C4-2B (cell line): ENCODE results near the gene SCUBE2.

Source experiments
- ZFX ChIP-seq: fragments of 450-650 bp; IDR thresholded peaks from 2 replicates; pipeline ENCODE4 v1.6.1; 2017
- TF ChIP-seq, protein P1 (sequence below): fragments of 450-650 bp; conservative IDR thresholded peaks from 2 replicates; pipeline ENCODE4 v1.5.1; 2017; ENCODE audit warnings: mild to moderate bottlenecking

DNA sequence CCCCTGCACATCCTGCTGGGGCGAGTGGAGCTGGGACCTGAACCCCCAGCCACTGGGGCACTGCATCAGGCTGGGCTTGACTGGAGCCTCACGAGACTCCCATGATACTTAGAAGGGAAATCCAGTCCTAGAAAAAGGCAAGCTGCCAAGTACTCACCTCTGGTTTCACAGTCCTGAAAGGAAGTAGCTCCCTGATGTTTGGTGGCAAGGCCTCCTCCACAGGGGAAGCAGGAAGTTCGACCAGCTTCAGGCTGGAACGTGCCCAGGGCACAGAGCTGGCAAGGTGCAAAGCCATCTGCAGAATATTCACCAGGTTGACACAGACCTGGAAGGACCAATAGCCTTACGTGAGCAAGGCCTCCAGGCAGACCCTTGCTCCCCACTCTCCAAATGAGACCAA, 60.8 kb downstream of the SCUBE2 start:
- TF ChIP-seq, protein P1, sequence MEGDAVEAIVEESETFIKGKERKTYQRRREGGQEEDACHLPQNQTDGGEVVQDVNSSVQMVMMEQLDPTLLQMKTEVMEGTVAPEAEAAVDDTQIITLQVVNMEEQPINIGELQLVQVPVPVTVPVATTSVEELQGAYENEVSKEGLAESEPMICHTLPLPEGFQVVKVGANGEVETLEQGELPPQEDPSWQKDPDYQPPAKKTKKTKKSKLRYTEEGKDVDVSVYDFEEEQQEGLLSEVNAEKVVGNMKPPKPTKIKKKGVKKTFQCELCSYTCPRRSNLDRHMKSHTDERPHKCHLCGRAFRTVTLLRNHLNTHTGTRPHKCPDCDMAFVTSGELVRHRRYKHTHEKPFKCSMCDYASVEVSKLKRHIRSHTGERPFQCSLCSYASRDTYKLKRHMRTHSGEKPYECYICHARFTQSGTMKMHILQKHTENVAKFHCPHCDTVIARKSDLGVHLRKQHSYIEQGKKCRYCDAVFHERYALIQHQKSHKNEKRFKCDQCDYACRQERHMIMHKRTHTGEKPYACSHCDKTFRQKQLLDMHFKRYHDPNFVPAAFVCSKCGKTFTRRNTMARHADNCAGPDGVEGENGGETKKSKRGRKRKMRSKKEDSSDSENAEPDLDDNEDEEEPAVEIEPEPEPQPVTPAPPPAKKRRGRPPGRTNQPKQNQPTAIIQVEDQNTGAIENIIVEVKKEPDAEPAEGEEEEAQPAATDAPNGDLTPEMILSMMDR: no peak
- no peak for TF ChIP-seq ZFX
